ENCODE measurements around the gene METRN.

METRN gene

DNA sequence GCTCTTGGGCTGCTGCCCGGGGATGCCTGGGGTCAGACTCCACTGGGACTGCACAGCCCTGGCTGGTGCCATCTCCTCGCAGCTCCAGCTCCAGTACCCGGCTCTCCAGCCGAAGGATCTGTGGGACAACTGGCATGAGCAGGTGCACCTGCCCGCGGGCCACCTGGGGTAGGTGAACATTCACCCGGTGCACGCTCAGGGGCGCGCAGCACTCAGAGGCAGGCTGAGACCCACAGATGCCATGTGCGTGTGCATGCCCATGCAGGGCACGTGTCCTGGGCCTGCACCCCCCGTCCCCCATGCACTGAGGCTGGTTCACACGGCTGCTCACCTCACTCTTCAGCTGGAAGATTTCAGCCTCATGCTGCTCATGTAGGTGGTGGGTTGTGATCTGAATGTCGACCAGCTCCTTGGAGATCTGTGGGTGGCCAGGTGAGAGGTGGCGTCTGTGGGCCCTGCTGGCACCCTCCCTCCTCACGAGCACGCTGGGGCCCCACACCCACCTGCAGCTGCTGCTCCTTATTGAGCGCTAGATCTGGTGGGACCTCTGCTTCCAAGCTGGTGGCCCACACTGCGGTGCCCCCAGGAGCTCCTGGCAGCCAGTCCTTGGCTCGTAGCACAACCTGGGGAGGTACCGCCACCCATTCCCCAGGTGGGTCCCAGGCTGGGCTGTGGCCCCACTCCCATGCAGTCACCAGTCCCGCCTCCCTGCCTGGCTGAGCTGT, 10.7 kb downstream of the METRN start:
- DNase-seq, result no peak

DNA sequence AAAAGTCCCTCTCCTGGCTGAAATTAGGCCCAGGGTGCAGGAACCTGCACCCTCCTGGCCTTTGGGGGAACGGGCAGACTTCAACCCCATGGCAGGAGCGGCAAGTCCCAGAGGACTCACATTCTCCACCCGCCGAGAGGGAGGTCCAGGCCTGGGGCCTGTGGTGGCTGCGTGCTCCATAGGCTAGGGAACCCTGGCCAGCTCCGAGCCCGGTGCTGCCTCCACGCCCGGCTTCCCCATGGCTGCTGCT, 11.2 kb downstream of the METRN start:
- no peak for DNase-seq

DNA sequence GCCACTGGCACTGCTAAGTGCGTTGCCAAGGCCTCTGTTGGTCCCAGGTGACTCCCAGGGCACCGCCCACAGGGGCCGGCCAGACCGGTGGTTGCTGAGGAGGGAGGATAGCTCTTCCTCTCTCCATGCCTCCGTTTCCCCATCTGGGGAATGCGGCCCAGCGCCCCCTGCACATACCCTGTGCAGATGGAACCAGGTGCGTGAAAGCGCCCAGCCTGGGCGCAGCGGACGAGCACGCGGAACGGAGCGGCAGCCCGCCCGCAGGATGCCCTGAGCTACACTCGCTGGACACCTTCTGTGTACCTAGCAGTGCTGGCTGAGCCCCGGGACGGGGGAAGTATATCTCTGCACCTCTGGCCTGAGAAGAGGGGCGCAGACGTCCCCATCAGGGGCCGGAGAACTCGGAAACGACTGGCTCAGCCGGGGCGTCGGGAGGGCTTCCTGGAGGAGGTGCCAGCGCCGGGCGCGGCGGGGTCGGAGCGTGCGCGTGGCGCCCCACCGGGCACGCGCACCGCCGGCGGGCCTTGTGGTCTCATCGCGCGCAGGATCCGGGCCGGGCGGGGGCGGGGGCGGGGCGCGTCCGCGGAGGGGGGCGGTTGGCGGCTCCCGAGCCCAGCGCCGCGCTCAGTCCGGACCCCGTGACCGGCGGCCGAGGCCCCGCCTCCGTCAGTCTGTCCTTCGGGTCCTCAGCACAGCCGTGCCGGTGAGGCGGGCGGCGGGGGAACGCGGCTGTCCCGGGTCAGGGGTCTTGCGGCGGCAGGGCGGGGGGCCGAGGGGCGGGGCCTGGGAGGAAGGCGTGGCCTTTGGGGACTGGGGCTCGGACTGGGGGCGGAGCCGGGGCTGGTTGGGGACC, 11.7 kb downstream of the METRN start, which contains the start of the genes CCDC78 and HAGHL:
TSS of gene CCDC78 (minus strand) at position 6 of the 853 bp plus-strand sequence. CDS start 76 bp downstream, outside the sequence.
TSS of gene HAGHL (plus strand) at position 669 of the 853 bp plus-strand sequence. CDS start 404 bp downstream, outside the sequence.
- DNase-seq, result peak; percentile 63

DNA sequence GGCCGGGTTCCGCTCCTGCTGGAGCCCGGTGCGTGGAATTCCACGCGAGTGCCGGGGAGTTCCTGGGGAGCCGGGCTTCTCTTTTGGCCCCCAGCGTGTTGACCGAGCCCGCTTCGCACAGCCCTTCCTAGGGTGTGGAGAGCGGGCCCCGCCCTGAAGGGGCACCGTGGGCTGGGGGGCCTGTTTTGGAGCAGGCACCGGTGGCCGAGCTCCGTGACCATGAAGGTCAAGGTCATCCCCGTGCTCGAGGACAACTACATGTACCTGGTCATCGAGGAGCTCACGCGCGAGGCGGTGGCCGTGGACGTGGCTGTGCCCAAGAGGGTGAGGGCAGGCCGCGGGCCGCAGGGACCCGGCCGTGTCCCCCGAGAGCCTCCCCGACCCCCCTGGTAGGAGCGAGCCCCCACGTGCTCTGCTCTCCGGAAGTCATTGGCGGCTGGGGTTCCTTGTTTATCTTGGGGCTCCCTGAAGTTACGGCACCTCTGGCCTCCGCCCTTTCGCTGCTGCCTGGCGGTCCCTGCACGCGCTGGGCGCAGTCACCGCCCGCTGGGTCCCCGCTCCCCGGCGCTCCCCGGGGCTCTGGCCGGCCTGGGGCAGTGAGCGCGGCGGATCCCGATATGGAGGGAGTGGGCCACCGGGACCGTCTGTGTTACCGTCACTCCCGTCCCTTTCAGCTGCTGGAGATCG, 12.5 kb downstream of the METRN start:
- DNase-seq, result peak; percentile 41

DNA sequence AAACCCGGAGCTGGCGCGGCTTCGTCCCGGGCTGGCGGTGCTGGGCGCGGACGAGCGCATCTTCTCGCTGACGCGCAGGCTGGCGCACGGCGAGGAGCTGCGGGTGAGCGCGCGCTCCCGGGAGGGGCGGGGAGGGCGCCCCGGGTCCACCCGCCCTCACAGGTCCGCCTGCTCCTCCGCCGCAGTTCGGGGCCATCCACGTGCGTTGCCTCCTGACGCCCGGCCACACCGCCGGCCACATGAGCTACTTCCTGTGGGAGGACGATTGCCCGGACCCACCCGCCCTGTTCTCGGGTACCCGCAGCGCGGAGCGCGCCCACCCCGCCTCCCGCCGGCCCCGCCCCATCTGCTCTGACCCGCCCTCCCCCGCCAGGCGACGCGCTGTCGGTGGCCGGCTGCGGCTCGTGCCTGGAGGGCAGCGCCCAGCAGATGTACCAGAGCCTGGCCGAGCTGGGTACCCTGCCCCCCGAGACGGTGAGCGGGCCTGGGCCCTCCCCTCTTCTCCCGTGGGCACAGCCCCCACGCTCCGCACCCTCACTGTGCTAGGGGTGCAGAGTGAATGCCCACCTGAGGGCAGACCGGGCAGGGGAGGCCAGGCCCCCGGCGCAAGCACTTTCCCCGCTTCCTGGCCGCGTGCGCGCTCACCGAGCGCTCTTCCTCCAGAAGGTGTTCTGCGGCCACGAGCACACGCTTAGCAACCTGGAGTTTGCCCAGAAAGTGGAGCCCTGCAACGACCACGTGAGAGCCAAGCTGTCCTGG, 13.4 kb downstream of the METRN start:
- peak; percentile 53 for DNase-seq

DNA sequence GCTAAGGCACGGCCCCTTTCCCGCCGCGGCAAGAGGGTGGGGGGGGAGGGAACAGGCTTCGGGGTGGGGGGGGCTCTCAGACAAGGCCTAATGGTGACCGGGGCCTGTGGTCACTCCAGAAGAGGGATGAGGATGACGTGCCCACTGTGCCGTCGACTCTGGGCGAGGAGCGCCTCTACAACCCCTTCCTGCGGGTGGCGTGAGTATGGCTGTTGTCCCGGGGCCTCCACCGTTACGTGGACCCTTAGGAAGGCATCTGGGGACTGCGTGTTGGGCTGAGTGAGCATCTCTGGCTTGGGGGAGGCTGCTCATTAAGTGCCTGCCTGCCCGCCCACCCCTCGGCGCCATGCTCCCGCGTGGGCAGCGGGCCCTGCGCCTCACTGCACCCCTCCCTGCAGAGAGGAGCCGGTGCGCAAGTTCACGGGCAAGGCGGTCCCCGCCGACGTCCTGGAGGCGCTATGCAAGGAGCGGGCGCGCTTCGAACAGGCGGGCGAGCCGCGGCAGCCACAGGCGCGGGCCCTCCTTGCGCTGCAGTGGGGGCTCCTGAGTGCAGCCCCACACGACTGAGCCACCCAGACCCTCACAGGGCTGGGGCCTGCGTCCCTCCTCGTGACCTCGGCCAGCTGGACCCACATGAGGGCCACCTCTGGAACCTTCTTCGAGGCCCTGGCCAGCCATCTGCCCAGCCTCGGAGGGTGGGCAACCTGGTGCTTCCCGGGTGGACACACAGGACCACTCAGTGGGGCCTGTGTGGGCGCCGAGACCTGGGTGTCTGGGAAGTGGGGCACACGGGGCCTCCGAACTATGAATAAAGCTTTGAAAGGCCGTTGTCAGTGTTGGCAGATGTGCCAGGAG, 14.2 kb downstream of the METRN start:
- no peak for DNase-seq

DNA sequence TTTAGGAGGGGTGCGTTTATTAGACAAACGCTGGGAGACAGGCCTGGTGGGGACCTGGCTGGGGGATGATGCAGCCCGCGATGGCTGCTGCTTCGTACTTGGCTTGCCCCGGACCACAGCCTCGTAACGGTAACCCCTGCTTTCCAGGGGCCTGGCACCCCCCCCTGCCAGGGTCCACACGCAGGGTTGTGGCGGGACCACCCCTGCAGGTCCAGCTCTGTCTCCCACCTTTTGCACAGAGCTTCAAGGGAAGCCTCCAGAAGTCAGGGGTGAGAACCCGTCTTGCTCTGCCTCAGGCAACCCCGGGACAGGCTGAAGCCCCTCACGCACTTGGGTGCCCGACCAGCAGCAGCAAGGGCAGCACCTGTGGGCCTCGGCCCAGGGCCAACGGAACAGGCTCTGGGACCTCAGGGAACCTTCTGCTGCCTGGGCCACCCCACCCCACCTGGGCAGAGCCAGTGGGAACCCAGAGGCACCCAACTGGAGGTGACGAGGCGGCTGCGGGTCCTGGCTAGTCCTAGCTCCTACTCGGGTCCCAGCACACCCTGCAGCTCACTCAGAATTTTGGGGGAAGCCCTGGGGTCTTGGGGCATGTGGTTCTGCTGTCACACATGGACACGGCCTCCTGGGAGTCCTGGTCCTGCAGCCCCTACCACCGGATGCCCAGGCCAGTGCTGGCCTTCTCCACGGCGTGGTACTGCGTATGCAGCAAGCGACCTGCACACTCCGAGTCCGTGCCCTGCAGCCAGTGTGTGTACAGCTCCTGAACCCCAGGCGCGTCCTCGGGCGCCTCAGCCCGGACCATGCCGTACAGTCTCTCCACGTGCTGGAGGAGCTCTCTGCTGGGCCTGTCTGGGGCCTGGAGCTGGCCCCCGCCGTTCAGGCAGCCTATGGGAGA, 15.1 kb downstream of the METRN start:
- no peak for DNase-seq

DNA sequence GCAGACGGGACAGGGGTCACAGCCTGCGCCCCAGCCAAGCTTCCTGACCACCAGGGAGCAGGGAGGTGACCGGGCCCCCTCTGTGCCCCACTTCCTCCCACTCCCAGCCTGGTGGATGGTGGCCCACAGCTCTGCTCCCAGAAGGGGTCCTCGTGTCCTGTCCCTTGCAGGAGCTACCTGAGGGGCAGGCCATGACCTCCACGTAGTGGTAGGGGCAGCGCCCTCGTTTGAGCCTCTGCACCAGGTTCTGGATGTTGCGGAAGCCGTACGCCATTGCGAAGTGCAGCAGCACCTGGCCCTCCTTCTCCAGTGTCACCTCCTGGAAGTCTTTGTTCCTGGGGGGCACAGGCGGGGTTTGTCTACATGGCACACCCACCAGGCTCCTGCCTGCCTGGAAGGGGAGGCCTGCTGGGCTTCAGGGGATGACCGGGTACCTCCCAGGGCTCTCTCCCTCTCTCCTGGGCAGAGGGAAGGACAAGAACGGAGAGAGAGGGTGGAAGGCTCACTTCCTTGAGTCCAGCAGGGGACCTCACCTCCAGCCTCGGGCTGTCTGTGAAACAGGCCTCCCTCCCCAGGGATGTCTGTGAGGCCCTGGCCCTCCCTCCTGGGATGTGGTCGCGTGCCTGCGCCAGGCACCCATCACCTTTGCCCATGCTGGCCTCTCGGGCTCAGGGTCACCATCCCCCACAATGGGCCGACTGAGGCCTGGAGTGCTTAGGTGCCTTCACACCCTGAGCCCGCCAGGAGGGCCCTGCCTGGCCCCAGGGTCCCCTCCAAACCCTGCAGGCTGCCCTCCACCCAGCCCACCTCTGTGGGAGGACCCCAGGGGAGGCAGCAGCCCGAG, 16.0 kb downstream of the METRN start:
- no peak for DNase-seq

DNA sequence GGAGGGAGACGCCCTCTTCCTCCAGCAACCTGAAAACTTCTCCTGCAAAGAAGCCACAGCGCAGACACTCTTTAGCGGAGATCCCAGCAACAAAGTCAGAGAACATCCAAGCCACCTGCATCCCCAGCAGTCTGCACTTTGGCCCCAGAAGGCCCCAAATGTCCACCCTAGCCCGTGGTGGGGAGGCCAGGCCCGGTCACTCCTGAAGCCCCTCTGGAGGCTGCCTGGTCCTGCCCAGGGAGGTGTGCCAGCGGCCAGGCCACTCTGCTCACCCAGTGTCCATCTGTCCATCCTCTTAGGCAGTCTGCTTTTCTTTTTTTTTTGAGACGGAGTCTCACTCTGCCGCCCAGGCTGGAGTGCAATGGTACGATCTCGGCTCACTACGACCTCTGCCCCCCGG, 17.4 kb downstream of the METRN start:
- no peak for DNase-seq

DNA sequence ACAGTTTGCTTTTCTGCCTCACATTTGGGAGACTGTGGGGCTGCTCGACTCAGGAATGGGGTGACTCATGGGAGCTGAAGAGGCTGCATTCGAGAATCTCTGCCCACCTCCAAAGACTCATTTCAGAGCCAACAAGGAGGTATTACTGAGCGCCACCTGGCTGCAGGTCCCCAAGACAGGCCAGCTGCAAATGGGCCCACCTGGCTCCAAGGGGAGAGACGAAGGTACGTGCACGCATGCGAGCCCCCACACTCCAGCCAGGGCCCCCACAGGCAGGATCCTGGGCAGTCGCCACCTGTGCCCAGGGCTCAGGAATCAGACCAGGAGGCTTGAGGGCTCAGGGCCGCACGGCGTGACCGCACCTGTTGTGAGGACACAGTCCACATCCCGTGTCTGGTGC, 18.0 kb downstream of the METRN start:
- DNase-seq, result no peak

DNA sequence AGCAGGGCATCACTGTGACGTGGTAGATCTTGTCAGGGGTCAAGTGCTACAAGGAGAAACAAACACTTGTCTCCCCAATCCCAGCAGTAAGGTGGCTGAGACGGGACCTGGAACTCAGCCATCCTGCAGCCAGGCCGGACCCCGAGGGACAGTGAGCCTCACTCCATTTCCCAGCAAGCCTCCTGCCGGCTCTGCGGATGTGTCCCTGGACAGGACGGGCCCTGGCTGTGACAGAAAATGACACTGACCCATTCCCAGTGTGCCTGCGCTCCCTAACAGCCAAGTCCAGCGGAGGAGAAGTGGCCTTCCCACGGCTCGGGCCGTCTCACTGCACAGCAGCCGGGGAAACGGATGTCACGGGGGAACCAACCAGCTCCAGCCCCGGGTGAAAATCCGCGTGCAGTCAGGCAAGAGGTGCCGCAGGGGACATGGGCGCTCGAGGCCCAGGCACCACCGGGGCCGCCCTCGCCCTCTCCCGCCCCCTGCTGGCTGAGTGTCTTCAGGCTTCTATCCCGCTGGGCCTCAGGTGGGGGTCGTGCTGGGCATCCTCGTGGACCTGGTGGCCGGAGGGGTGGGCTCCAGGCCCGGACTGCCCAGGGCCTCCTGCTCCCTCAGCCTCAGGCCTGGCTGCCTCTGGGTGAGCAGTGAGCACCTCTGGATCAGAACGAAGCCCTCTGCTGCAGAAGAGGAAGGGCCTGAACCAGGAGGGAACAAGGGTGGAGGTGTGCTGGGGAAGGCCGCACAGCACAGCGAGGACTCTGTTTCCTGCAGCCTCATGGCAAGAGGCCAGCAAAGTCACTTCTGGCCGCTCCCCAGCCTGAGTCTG, 18.7 kb downstream of the METRN start:
- DNase-seq, result peak; percentile 37

DNA sequence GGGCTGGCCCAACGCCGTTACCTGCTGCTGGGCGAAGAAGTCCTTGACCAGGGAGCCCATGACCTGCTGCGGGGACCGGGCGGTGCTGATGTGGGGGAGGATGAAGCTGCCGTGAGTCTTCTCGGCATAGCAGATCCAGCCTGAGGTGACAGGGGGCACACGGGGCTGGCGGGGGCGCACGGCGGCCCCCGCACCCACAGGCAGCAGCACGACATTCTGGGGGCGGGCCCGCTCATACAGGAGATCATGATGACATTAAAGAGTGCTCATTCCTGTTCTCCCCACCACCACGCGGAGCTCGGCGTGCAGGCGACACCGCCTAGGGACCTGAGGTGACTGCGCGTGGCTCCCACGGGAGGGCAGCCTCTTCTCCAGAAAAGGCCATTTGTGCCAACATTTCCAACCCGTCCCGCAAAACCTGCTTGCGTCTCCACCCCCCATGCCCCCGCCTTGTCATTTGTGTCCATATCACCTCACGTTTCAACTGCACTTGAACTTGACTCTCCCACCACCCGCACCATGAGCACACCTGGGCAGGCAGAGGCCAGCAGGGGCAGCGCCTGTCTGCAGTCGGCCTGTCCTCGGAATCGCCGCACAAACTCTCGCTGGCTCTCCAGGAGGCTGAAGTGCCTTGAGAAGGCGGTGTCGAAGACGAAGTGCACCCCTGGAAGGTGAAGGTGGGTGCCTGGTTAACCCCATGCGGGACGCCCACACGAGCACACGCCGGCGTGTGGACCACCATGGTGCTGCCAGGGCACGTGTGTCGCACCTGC, 19.5 kb downstream of the METRN start:
- DNase-seq, result no peak

DNA sequence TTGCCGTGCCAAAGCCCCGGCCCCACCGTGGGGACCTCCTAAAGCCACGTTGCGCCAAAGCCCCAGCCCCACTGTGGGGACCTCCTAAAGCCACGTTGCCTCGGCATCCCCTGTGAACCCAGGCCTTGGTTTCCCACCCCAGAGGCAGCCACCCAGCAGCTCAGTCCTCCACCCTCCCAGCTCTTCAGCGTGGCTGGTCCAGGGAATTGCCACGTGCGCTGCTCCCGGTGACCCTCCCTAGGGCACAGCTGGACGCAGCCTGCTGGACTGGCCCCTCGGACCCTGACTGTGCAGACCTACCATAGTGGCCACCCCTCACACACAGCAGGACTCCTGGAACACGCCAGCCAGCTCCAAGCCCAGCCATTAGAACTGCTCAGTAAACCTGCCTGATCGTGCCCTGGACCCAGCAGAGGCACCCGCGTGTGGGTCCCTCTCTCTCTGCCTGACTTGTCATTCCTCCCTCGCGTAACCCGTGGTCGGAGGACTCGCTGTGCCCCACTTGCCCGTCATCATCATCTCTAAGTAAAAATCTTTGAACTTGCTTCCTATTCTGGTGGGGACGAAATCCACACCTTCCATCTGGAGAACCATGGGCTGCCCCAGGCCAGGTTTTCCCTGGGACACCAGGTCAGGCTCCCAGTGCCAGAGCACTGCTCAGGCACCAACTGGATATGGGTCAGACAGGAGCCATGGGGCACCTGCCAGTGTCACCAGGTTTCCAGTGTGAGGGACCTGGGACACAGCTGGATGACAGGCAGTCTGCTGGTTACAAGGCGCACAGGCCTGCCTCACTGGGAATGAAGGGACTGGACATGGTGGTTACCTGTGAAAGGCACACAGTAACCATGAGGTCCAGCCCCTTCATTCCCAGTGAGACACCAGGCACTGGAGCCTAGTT, 20.3 kb downstream of the METRN start:
- DNase-seq, result no peak

DNA sequence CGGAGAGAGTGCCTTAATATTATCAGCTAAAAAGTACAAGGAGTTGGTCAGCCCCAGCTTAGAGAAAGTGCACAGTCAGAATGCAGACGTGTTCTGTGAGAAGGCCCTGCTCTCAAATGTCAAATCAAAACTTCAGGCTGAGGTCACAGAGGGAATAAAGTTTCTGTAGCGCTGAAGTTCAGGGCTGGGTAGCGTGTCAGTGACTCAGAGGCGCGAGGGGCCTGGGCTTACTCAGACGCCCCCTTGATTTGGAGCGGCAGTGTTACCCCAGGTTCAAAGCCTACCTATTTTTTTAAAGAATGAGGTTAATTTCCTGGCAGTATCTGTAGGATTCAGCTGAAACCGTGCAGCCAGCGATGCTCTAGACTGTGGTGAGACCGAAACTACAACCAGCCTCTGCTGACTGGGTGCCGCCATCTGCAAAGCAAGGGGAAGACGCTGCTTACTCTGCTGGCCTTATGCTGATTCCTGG, 21.1 kb downstream of the METRN start:
- DNase-seq, result no peak

DNA sequence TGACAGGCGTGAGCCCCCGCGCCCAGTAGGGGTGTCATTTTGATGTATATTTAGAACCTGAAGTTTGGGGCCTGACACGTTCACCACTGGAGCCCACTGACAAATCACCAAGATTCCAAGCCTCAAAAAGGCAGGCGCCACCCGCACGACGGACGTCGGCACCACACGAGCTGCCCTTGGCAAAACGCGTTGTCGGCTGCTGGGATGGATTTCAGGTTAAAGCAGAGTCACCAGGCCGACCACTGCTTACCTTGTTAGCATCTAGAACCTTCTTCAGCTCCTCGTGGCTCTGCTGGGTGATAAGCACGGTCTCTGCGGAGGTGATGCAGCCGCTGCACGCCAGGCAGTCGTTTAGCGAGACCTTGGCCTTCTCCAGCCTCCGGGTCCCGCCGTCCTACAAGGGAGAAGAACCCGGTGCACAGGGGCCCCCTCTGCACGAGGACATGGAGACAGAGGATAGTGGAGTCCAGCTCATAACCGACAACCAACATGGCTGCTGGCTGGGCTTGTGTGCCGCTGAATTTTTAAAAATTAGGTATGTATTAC, 22.1 kb downstream of the METRN start:
- DNase-seq, result no peak

All from activated gamma-delta T cell treated with Interleukin-2 at 50 U/mL for 16 hours (primary cell).